Measurements from ENCODE around the gene SCFD2.
A peak's percentile ranks its signal among the peaks of the same experiment; 100 is the strongest.

The SCFD2 gene

DNA sequence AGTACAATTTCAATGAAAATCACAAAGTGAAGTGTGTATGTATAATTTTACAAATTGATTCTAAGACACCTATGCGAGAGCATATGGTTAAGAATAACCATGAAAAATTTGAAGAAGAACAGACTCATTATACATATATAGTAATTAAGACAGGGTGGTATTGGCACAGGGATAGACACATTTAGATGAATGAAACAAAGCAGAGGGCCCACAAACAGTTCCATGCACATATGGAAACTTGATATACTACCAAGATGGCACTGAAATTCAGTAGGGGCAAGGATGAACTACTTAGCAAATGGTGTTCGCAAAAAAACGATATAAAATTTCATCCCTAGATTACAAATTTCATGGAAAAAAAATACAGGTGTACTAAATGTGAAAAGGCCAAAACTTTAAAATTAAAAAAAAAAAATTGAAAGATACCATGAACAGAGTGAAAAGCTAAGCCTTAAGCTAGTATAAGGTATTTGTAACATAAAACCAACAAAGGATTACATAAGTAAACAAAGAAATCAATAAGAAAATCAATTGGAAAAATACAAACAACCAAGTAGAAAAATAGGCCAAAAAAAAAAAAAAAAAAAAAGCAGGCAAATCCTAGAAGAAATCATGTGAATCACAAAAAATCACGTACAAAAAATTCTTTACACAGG is 418.3 kb downstream of the SCFD2 start:
- no peak overlapping the region for H3K4me3 ChIP-seq (ENCODE audit: low read length)
- TF ChIP-seq, protein P1, sequence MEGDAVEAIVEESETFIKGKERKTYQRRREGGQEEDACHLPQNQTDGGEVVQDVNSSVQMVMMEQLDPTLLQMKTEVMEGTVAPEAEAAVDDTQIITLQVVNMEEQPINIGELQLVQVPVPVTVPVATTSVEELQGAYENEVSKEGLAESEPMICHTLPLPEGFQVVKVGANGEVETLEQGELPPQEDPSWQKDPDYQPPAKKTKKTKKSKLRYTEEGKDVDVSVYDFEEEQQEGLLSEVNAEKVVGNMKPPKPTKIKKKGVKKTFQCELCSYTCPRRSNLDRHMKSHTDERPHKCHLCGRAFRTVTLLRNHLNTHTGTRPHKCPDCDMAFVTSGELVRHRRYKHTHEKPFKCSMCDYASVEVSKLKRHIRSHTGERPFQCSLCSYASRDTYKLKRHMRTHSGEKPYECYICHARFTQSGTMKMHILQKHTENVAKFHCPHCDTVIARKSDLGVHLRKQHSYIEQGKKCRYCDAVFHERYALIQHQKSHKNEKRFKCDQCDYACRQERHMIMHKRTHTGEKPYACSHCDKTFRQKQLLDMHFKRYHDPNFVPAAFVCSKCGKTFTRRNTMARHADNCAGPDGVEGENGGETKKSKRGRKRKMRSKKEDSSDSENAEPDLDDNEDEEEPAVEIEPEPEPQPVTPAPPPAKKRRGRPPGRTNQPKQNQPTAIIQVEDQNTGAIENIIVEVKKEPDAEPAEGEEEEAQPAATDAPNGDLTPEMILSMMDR (conservative IDR thresholded peaks at IDR 0.05; ENCODE audit: low read length), result no peak
- no peak for DNase-seq (ENCODE audit: low read depth)

DNA sequence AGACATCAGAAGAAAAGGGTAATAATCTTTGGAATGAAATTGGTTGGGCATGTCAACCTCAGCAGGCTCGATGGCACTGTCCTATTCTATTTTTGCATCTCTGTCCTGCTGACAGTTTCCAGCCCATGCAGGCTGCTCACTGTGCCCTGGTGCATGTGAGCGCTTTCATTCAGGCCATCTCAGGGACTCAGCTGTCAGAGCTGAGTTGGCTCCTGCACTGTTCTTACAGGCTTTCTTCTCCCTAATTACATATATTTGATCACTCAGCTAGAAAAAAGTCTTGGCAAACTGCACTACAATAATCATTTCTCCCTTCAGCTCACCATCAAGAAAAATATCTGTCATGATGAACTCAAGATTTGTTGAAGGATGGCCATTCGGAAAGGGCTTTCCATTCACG is 419.0 kb downstream of the SCFD2 start:
- H3K4me3 ChIP-seq (ENCODE audit: low read length), result no peak overlapping the region
- TF ChIP-seq, protein P1 (conservative IDR thresholded peaks at IDR 0.05; ENCODE audit: low read length), result no peak
- no peak for DNase-seq (ENCODE audit: low read depth)

DNA sequence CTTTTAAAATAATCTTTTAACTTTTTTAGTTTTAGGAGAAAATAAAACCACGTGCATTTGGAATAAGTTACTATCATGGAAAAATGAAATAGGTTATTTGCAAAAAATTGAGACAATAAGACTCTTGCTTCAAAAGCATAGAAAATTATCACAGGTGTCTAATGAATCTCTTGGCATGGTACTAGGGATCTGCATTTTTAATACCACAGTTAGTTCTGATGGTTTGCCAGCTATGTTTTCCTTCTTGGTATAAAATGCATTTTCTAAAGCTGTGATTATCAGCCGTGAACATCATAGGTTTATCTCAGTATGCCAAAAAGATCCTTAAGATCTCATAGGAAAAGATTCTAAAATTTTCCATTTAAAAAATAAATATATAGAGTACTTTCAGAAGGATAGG is 419.9 kb downstream of the SCFD2 start:
- H3K4me3 ChIP-seq (ENCODE audit: low read length), result no peak overlapping the region
- no peak for DNase-seq (ENCODE audit: low read depth)
- TF ChIP-seq, protein P1 (conservative IDR thresholded peaks at IDR 0.05; ENCODE audit: low read length), result no peak

DNA sequence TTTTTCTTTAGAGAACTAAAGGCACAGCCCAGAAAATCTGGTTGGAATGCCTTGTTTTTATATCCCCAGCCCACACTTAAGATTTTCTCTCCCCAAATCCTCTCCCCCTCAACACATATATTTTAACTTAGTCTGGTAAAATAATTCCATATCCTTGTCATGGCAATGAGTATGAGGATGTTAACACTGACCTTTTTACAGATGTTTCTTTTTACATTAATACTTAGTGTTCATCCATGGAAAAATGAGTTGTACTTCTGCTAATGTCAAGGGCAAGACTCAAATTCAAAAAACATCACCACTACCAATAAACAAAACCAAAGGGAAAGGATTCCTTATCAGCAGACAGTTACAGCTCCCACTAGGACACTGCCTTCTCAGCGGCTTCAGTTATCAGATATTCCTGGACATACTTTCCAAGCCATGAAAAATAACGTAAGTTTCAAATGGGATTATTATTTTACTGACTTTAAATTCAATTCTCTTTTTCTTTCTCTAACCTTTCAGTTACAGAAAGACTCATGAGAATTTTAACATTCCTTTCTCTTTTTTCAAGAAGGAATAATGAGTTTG is 420.4 kb downstream of the SCFD2 start:
- no peak overlapping the region for H3K4me3 ChIP-seq (ENCODE audit: low read length)
- TF ChIP-seq, protein P1 (conservative IDR thresholded peaks at IDR 0.05; ENCODE audit: low read length), result no peak
- no peak for DNase-seq (ENCODE audit: low read depth)

DNA sequence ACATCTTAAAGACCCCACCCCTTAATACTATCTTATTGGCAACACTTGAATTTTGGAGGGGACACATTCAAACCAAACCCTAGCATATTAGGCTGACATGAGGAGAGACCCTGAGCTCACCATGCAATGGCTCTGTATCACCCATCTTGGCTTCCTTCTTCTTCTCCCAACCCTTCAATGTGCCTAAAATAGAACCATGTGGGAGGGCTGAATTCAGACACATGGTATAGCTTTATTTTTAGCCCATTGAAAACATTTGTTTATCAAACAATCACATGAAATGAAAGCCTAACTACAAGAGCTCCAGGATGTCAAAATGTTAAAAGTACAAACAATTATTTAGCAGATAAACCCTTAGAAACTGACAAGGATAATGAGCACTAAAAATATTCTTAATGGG is 422.2 kb downstream of the SCFD2 start:
- no peak overlapping the region for H3K4me3 ChIP-seq (ENCODE audit: low read length)
- DNase-seq (ENCODE audit: low read depth), result no peak

DNA sequence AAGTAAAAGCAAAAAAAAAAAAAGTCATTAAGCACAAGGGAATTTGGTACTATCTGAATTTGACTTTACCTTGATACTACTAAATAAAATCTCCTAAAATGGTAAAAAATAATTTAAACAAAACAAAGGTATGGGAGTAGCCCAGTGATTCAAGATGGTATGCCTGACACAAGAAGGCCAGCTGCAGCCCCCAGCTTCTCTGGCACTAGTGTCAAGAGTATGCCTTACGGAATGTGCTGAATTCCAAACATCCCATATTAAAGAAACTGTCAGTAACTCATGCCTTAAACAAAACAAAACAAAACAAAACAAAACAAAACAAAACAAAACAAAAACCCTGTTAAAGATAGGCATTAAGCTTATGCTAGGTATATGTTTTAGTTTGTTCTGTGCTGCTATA is 422.9 kb downstream of the SCFD2 start:
- TF ChIP-seq, protein P1 (conservative IDR thresholded peaks at IDR 0.05; ENCODE audit: low read length), result no peak
- peak; percentile 28 for DNase-seq (ENCODE audit: low read depth)
- H3K4me3 ChIP-seq (ENCODE audit: low read length), result no peak overlapping the region

More for the DNA sequence above, 422.2 kb downstream of the SCFD2 start:
- TF ChIP-seq, protein P1 (conservative IDR thresholded peaks at IDR 0.05; ENCODE audit: low read length), result no peak

DNA sequence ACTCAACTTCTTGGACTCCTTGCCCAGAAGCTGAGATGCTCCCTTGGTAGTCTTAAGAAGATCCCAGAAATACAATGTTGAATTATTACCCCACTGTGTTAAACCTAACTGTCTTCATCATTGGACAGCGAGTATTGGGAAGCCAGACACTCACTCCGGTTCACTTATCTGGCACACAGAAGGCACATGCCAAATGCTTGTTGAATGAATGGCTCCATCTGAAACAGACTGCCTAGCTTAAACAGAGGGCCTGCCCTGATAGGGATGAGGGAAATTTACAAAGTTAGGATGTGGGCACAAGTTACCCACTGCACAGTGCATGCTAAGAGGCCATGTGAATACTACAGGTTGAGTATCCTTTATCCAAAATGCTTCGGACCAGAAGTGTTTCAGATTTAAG is 424.4 kb downstream of the SCFD2 start:
- DNase-seq (ENCODE audit: low read depth), result no peak
- TF ChIP-seq, protein P1 (conservative IDR thresholded peaks at IDR 0.05; ENCODE audit: low read length), result no peak
- no peak overlapping the region for H3K4me3 ChIP-seq (ENCODE audit: low read length)

Measured in AG10803 (cell line).